ENCODE data around the gene CD300H.

Gene CD300H

GRCh38 chr17:74554909-74555308 lies 12.4 kb downstream of the CD300H start:
- Mint-ChIP-seq H3K4me3 (no peak overlapping the region), H3K9me3 (no peaks in the 10 kb centered on the region), H3K27me3 (peaks cover 19 to 36% of the 10 kb centered on the region in 2 donors), H3K27ac (no peak overlapping the region), H3K36me3 (ENCODE audit: insufficient read depth) (peaks cover 4% of the 10 kb centered on the region), H3K4me1 (ENCODE audit: low read depth in 2 of 2) (peaks cover 2 to 6% of the 10 kb centered on the region in 2 donors)
- ATAC-seq (replicated peaks) = no peak
- no peak for DNase-seq

- ATAC-seq (replicated peaks) (no peak), DNase-seq (no peak)
- Mint-ChIP-seq H3K27me3 (peaks cover 14 to 57% of the 10 kb centered on the region in 2 donors), H3K9me3 (no peaks in the 10 kb centered on the region), H3K36me3 (ENCODE audit: insufficient read depth) (peaks cover 4% of the 10 kb centered on the region), H3K27ac (no peak overlapping the region), H3K4me1 (ENCODE audit: low read depth in 2 of 2) (peaks cover 8% of the 10 kb centered on the region in 2 donors), H3K4me3 (no peak overlapping the region)
Observed at GRCh38 chr17:74552037-74552436, 15.3 kb downstream of the CD300H start.

- ATAC-seq (replicated peaks) = no peak
- Mint-ChIP-seq H3K36me3 (ENCODE audit: insufficient read depth) (peaks cover 4% of the 10 kb centered on the region), H3K27ac (no peak overlapping the region), H3K4me3 (no peak overlapping the region), H3K9me3 (no peaks in the 10 kb centered on the region), H3K4me1 (ENCODE audit: low read depth in 2 of 2) (peaks cover 8 to 10% of the 10 kb centered on the region in 2 donors), H3K27me3 (peaks cover 14 to 50% of the 10 kb centered on the region in 2 donors)
- DNase-seq = no peak
Observed at GRCh38 chr17:74550602-74551001, 16.7 kb downstream of the CD300H start.

- peaks cover 4% of the 10 kb centered on the region for H3K36me3 Mint-ChIP-seq (ENCODE audit: insufficient read depth)
- ATAC-seq (replicated peaks) (no peak), DNase-seq (no peak)
- H3K27ac Mint-ChIP-seq = no peak overlapping the region
- no peak overlapping the region for H3K4me3 Mint-ChIP-seq
- no peaks in the 10 kb centered on the region for H3K9me3 Mint-ChIP-seq
- H3K27me3 Mint-ChIP-seq = peaks cover 14 to 50% of the 10 kb centered on the region in 2 donors
- peaks cover 8 to 10% of the 10 kb centered on the region in 2 donors for H3K4me1 Mint-ChIP-seq (ENCODE audit: low read depth in 2 of 2)
Observed at GRCh38 chr17:74549343-74549742, 18.0 kb downstream of the CD300H start.

DNA sequence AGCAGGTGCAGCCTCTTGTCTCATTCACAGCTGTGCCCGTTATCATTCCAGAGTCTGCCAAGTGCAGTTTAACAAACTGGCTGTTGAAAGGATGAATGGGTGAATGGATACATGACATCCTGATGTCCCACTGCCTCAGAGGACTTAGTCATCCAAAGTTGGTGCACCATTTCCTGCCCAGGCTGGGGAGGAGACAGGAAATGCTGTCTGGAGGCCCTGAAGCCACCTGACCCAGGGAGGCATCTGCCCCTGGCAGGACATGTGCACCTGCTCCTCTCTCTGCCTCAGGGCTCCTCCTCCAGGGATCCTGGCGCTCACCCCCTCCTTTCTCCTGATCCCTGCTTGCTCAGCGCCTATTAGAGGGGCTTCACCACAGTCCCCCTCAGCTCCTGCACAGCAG lies 19.6 kb downstream of the CD300H start:
- H3K4me1 Mint-ChIP-seq (ENCODE audit: low read depth in 2 of 2) = peaks cover 11 to 13% of the 10 kb centered on the region in 2 donors
- H3K36me3 Mint-ChIP-seq (ENCODE audit: insufficient read depth) = peaks cover 4% of the 10 kb centered on the region
- H3K4me3 Mint-ChIP-seq = no peak overlapping the region
- DNase-seq (no peak), ATAC-seq (replicated peaks) (no peak)
- H3K27me3 Mint-ChIP-seq = peaks cover 14 to 57% of the 10 kb centered on the region in 2 donors
- H3K9me3 Mint-ChIP-seq = no peaks in the 10 kb centered on the region
- peak overlapping the region; percentile 29 to 56 for H3K27ac Mint-ChIP-seq

DNA sequence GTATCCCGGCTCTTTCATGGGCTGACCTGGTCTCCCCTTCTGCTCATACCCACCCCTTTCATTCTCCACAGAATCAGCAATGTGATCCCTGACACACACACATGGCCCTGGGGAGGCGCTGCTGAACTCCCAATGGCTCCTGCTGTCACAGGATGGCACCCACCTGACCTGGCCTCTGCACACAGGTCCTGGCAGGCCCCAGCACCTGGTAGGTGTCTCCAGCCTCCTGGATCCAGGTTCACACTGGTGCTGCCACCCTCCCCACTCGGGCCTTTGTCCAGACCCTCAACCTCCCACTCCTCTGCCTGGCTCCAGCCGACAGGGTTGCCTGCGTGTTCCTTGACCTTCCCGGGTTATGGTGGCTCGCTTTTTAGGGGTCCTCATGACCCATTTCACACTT lies 20.0 kb downstream of the CD300H start:
- no peak for ATAC-seq (replicated peaks)
- peaks cover 1% of the 10 kb centered on the region for H3K36me3 Mint-ChIP-seq (ENCODE audit: insufficient read depth)
- peaks cover 19 to 57% of the 10 kb centered on the region in 2 donors for H3K27me3 Mint-ChIP-seq
- H3K27ac Mint-ChIP-seq = peak overlapping the region; percentile 29 to 56
- DNase-seq = no peak
- H3K4me3 Mint-ChIP-seq = no peak overlapping the region
- peaks cover 11 to 13% of the 10 kb centered on the region in 2 donors for H3K4me1 Mint-ChIP-seq (ENCODE audit: low read depth in 2 of 2)
- no peaks in the 10 kb centered on the region for H3K9me3 Mint-ChIP-seq

DNA sequence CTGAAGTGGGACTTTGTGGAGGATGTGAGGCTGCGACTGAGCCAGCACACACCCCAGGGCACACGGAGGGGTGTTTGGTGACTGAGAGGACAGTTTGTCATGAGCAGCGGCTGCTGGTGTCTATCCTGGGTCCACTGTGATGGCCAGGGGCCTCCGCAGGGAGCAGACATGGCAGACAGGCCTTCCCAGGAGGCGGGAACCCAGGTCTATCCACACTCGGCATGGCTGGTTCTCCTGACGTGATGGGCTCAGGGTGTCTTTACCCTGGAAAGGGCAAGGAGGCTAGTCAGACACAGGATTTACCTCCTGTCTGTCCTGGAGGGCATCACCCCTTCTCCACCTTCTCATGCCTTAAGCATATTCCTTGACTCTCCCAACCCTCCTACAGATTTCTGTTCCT lies 20.7 kb downstream of the CD300H start:
- no peak for ATAC-seq (replicated peaks)
- no peak for DNase-seq
- peaks cover 11 to 13% of the 10 kb centered on the region in 2 donors for H3K4me1 Mint-ChIP-seq (ENCODE audit: low read depth in 2 of 2)
- peak overlapping the region in 1 of 2 donors; percentile 54 for H3K27ac Mint-ChIP-seq
- no peaks in the 10 kb centered on the region for H3K36me3 Mint-ChIP-seq (ENCODE audit: insufficient read depth)
- peaks cover 19 to 56% of the 10 kb centered on the region in 2 donors for H3K27me3 Mint-ChIP-seq
- no peak overlapping the region for H3K4me3 Mint-ChIP-seq
- H3K9me3 Mint-ChIP-seq = no peaks in the 10 kb centered on the region

GRCh38 chr17:74545843-74546230 lies 21.5 kb downstream of the CD300H start, which contains the start of gene CD300C:
TSS of gene CD300C (minus strand) at chr17:74546115. CDS start at chr17:74545782, 333 bp downstream.
- no peak for DNase-seq
- H3K36me3 Mint-ChIP-seq (ENCODE audit: insufficient read depth) = no peaks in the 10 kb centered on the region
- peak; percentile 45 for ATAC-seq (replicated peaks)
- peak within 1 kb of the TSS in 1 of 2 donors; percentile 54 for H3K27ac Mint-ChIP-seq
- H3K9me3 Mint-ChIP-seq = no peaks in the 10 kb centered on the region
- peaks cover 11 to 13% of the 10 kb centered on the region in 2 donors for H3K4me1 Mint-ChIP-seq (ENCODE audit: low read depth in 2 of 2)
- H3K27me3 Mint-ChIP-seq = peaks cover 14 to 55% of the 10 kb centered on the region in 2 donors
- H3K4me3 Mint-ChIP-seq = no peak within 1 kb of the TSS

GRCh38 chr17:74544991-74545842 lies 22.1 kb downstream of the CD300H start:
- no peaks in the 10 kb centered on the region for H3K36me3 Mint-ChIP-seq (ENCODE audit: insufficient read depth)
- H3K4me3 Mint-ChIP-seq = no peak overlapping the region
- no peak overlapping the region for H3K27ac Mint-ChIP-seq
- no peaks in the 10 kb centered on the region for H3K9me3 Mint-ChIP-seq
- peaks cover 11 to 13% of the 10 kb centered on the region in 2 donors for H3K4me1 Mint-ChIP-seq (ENCODE audit: low read depth in 2 of 2)
- H3K27me3 Mint-ChIP-seq = peaks cover 18 to 55% of the 10 kb centered on the region in 2 donors
- DNase-seq = no peak
- no peak for ATAC-seq (replicated peaks)

GRCh38 chr17:74543891-74544760 lies 23.2 kb downstream of the CD300H start:
- Mint-ChIP-seq H3K36me3 (ENCODE audit: insufficient read depth) (no peaks in the 10 kb centered on the region), H3K27ac (no peak overlapping the region), H3K4me3 (no peak overlapping the region), H3K4me1 (ENCODE audit: low read depth in 2 of 2) (peaks cover 11 to 13% of the 10 kb centered on the region in 2 donors), H3K9me3 (no peaks in the 10 kb centered on the region), H3K27me3 (peaks cover 29 to 55% of the 10 kb centered on the region in 2 donors)
- DNase-seq (no peak), ATAC-seq (replicated peaks) (no peak)

GRCh38 chr17:74543406-74543805 lies 23.9 kb downstream of the CD300H start:
- Mint-ChIP-seq H3K4me3 (no peak overlapping the region), H3K36me3 (ENCODE audit: insufficient read depth) (no peaks in the 10 kb centered on the region), H3K27me3 (peaks cover 26 to 53% of the 10 kb centered on the region in 2 donors), H3K9me3 (no peaks in the 10 kb centered on the region), H3K4me1 (ENCODE audit: low read depth in 2 of 2) (peaks cover 11 to 13% of the 10 kb centered on the region in 2 donors), H3K27ac (peak overlapping the region in 1 of 2 donors; percentile 14)
- ATAC-seq (replicated peaks) (no peak), DNase-seq (no peak)

- Mint-ChIP-seq H3K9me3 (no peaks in the 10 kb centered on the region), H3K4me3 (no peak overlapping the region), H3K4me1 (ENCODE audit: low read depth in 2 of 2) (peaks cover 7% of the 10 kb centered on the region in 2 donors), H3K27ac (peak overlapping the region in 1 of 2 donors; percentile 14), H3K36me3 (ENCODE audit: insufficient read depth) (no peaks in the 10 kb centered on the region), H3K27me3 (peaks cover 26 to 48% of the 10 kb centered on the region in 2 donors)
- DNase-seq (no peak), ATAC-seq (replicated peaks) (no peak)
Observed at GRCh38 chr17:74542727-74543383, 24.5 kb downstream of the CD300H start.

GRCh38 chr17:74542166-74542565 lies 25.1 kb downstream of the CD300H start:
- H3K4me1 Mint-ChIP-seq (ENCODE audit: low read depth in 2 of 2) = peaks cover 3 to 4% of the 10 kb centered on the region in 2 donors

More at GRCh38 chr17:74542166-74542565, 25.1 kb downstream of the CD300H start:
- DNase-seq (no peak), ATAC-seq (replicated peaks) (no peak)
- no peak overlapping the region for H3K27ac Mint-ChIP-seq
- peaks cover 27 to 50% of the 10 kb centered on the region in 2 donors for H3K27me3 Mint-ChIP-seq
- H3K4me3 Mint-ChIP-seq = no peak overlapping the region
- no peaks in the 10 kb centered on the region for H3K36me3 Mint-ChIP-seq (ENCODE audit: insufficient read depth)
- no peaks in the 10 kb centered on the region for H3K9me3 Mint-ChIP-seq
